Uterus (tissue), 2 donors: Measurements from ENCODE around the gene RIMBP3C.

Experiments
- CTCF ChIP-seq, 4 experiments: fragments of 200-600 bp in 2 of 4; fragments of 450-650 bp in 2 of 4; sonication (generic) in 2 of 4; IDR thresholded peaks; one replicate each; pipeline ENCODE4 v1.5.1; 2016 to 2019; ENCODE audit warnings: antibody characterized with exemption in 4 of 4, mild to moderate bottlenecking in 2 of 4, moderate library complexity in 1 of 4
- POLR2A ChIP-seq, 2 donors: fragments of 450-650 bp; IDR thresholded peaks; one replicate each; pipeline ENCODE4 v1.6.1; 2016; ENCODE audit warnings: antibody characterized with exemption in 2 of 2, mild to moderate bottlenecking in 1 of 2, moderate library complexity in 1 of 2

GRCh38 chr22:21573293-21573734 is 22.1 kb upstream of the RIMBP3C start:
- no peak for TF ChIP-seq CTCF (IDR thresholded peaks at IDR 0.05)
- TF ChIP-seq POLR2A (IDR thresholded peaks at IDR 0.05) = no peak
